Upper lobe of right lung (tissue), 1 donor: ENCODE data around the gene AMBP. TPM values are rescaled to one million over a fixed set of nuclear protein-coding genes. Genes with fewer than 3 reads are reported as not detected.
A peak's percentile ranks its signal among the peaks of the same experiment; 100 is the strongest.

Source experiments
- ATAC-seq: fragments of 200-7000 bp; cut with Tn5 transposase; one replicate; pipeline ENCODE4 v1.9.1; 2020; ENCODE audit warnings: mild to moderate bottlenecking, moderate library complexity
- DNase-seq: peaks from one replicate; pipeline ENCODE4 v3.0.0-alpha.2; 2020
- H3K27ac ChIP-seq: fragments of 200-600 bp; one replicate; pipeline ENCODE4 v1.8.0; 2022
- H3K27me3 ChIP-seq: fragments of 200-600 bp; one replicate; pipeline ENCODE4 v1.8.0; 2022; ENCODE audit warnings: mild to moderate bottlenecking
- H3K36me3 ChIP-seq: fragments of 200-600 bp; one replicate; pipeline ENCODE4 v1.8.0; 2022
- H3K4me1 ChIP-seq: fragments of 200-600 bp; one replicate; pipeline ENCODE4 v1.8.0; 2022
- H3K4me3 ChIP-seq: fragments of 200-600 bp; one replicate; pipeline ENCODE4 v1.8.0; 2022; ENCODE audit warnings: mild to moderate bottlenecking
- H3K9me3 ChIP-seq: fragments of 200-600 bp; one replicate; pipeline ENCODE4 v1.8.0; 2022
- intact Hi-C: fragments of 100-400 bp; cut with DNase I; formaldehyde crosslinking; loops from one replicate; pipeline ENCODE4 v1.11.0; 2022
- total RNA-seq: library from RNA; stranded (reverse); fragmentation: NEBNext Ultra II Directional; extraction: Animal tissue kit (Norgen Biotek cat#: 25700); gene quantifications from one replicate; pipeline ENCODE4 v1.2.1, GENCODE V29; 2021
- TF ChIP-seq, protein P1 (sequence below): fragments of 200-600 bp; IDR thresholded peaks from one replicate; pipeline ENCODE4 v1.8.0; 2022; ENCODE audit warnings: antibody characterized with exemption
- donor health status: DM: no; HTN: yes; CAD: no; lungs with severe emphysema.

The AMBP gene
- total RNA-seq, 1 donor from 2014 or later = 0.67 TPM

DNA sequence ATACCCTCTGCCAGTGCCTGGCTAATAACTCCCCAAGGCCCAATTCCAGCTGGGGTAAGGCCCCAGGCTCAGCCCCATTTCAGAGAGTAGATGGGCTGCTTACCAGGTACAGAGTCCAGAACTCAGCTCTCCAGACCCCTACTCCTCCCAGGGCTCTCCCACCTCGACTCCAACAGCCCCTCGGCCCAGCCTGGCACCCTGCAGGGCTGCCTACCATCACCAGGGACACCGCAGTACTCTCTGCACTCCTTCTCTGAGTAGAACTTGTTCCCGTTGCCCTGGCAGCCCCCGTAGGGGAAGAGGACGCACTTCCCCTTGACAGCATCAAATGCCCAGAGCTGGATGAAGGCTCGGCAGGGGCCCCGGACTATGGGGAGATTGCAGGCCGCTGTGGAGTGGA lies 17.4 kb downstream of the AMBP start:
- Histone ChIP-seq H3K9me3 (no peaks in the 10 kb centered on the region), H3K4me1 (no peaks in the 10 kb centered on the region), H3K4me3 (no peak overlapping the region), H3K27me3 (no peaks in the 10 kb centered on the region), H3K36me3 (no peaks in the 10 kb centered on the region), H3K27ac (no peak overlapping the region)
- TF ChIP-seq, protein P1, sequence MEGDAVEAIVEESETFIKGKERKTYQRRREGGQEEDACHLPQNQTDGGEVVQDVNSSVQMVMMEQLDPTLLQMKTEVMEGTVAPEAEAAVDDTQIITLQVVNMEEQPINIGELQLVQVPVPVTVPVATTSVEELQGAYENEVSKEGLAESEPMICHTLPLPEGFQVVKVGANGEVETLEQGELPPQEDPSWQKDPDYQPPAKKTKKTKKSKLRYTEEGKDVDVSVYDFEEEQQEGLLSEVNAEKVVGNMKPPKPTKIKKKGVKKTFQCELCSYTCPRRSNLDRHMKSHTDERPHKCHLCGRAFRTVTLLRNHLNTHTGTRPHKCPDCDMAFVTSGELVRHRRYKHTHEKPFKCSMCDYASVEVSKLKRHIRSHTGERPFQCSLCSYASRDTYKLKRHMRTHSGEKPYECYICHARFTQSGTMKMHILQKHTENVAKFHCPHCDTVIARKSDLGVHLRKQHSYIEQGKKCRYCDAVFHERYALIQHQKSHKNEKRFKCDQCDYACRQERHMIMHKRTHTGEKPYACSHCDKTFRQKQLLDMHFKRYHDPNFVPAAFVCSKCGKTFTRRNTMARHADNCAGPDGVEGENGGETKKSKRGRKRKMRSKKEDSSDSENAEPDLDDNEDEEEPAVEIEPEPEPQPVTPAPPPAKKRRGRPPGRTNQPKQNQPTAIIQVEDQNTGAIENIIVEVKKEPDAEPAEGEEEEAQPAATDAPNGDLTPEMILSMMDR = no peak
- intact Hi-C loops = no loop called here
- ATAC-seq = no peak
- peak; percentile 57 for DNase-seq

DNA sequence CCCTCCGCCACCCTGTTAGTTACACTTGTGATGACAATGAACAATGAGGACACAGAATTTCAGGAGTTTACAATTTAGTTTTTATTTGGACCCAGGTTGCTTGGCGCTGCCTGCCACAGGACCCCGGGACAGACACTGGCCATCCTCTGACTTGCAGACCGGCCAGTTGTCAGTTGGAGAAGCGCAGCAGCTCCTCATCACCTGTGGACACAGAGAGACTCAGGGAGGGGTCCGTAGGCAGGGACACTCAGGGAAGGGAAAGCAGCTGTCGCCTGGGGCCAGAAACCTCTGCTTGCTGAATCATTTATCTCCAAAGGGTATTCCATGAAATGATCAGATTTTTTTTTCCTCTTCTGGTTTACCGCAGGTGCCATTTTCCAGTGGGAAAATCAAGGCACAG lies 18.0 kb downstream of the AMBP start:
- H3K4me3 ChIP-seq = no peak overlapping the region
- TF ChIP-seq, protein P1 = no peak
- ATAC-seq (no peak), DNase-seq (peak; percentile 44)
- intact Hi-C loops = no loop called here
- H3K4me1 ChIP-seq = no peaks in the 10 kb centered on the region
- no peaks in the 10 kb centered on the region for H3K27me3 ChIP-seq
- no peaks in the 10 kb centered on the region for H3K9me3 ChIP-seq
- H3K36me3 ChIP-seq = no peaks in the 10 kb centered on the region
- no peak overlapping the region for H3K27ac ChIP-seq

DNA sequence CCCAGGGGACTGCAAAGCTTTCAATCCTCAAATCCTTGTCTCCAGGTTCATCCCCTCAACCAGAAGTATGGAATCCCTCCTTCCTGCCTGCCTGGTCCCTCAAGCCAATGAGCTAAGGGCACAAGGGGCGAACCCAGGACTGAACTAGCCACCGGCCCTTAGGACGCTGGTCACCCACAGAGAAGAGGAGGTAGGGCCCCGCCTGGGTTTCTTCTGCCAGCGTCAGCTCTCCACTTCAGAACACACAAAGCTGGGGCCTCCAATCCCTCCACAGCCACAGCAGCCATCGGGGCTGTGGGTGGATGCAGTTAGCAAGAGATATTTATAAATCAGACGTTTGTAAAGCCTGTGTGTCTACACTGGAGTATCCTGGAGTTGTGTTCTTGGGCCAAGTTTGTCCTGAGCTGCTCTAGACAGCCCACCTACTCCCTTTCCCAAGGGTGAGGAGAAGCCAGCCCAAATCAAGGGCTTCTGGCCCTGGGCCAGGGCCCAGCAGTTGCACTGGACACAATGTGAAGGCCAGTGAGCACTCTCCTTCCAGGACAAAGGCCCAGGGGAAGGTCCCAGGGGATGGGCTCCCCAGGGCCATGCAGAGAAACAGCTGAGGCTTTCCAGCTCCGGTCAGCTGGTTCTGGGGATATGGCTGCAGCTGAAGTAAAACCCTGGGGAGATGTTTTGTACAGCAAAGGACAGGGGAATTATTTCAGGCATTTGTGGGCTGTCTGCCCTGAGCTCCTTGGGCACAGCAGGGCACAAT lies 18.9 kb downstream of the AMBP start:
- Histone ChIP-seq H3K9me3 (no peaks in the 10 kb centered on the region), H3K36me3 (no peaks in the 10 kb centered on the region), H3K4me3 (no peak overlapping the region), H3K27ac (no peak overlapping the region), H3K27me3 (no peaks in the 10 kb centered on the region), H3K4me1 (no peaks in the 10 kb centered on the region)
- TF ChIP-seq, protein P1 = no peak
- DNase-seq (peak; percentile 47), ATAC-seq (no peak)
- intact Hi-C loops = no loop called here

DNA sequence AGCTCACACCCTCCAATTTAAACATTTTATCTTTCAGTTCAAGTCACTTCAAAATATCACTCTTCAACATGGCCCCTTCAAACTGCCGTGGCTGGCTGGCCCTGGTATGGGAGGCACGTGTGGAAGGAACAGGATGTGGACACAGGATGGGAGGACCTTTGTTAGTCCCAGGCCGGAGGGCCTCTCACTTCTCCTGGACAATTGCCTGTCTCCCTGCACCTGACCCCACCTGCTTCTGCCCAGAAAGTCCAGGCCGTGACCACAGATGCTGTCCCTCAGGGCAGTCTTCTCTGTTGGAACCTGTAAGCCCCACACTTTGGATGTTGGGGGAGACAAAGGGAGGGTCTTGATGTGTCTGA lies 19.4 kb downstream of the AMBP start:
- H3K4me1 ChIP-seq = no peaks in the 10 kb centered on the region
- ATAC-seq = peak; percentile 12
- no peak overlapping the region for H3K4me3 ChIP-seq
- TF ChIP-seq, protein P1 = no peak
- no peaks in the 10 kb centered on the region for H3K27me3 ChIP-seq
- no peaks in the 10 kb centered on the region for H3K36me3 ChIP-seq
- no peak overlapping the region for H3K27ac ChIP-seq
- intact Hi-C loops = no loop called here
- H3K9me3 ChIP-seq = no peaks in the 10 kb centered on the region
- DNase-seq = peak; percentile 32

DNA sequence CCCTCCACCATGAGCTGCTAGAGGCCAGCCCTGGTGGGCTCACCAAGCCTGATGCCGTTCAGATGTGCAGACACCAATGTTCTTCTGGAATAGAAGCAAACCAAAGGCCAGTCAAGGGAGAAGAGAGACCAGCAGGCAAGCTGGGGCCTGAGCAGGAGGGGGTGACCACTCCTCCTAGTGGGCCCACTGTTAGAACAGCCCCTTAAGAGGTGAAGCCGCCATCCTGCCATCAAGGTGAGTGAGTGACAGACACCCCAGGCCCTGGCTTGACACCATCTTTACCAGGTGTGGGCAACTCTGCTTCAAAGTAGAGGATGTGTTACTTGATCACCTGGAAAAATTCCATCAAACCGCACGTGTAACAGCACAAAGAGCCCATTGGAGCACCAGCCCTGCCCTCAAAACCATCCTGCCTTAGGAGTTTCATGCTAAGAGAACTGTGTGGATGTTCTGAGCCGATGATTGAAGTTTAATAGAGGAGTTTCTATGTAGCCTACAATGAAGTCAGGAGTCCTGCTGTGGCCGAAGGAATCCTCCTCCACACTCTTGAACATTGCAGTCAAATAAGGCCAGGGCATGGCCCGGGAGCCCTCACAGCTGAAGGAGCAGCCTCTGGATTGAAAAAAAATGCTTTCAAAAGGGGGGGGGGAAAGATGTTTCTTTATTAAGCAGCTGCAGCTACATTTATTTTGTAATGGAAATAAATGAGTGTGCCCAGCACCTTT lies 20.8 kb downstream of the AMBP start:
- DNase-seq (peak; percentile 25), ATAC-seq (no peak)
- no peak overlapping the region for H3K27ac ChIP-seq

More for the DNA sequence above, 20.8 kb downstream of the AMBP start:
- H3K9me3 ChIP-seq = no peaks in the 10 kb centered on the region
- H3K36me3 ChIP-seq = no peaks in the 10 kb centered on the region
- intact Hi-C loops = no loop called here
- no peaks in the 10 kb centered on the region for H3K4me1 ChIP-seq
- H3K4me3 ChIP-seq = no peak overlapping the region
- no peaks in the 10 kb centered on the region for H3K27me3 ChIP-seq
- TF ChIP-seq, protein P1 = no peak
